SKM-1 treated with dmso at 0.1 percent for 144 hours (cell line): ENCODE results near the gene ATF7IP2.
"Not testable (repeated sequence)": the region's sequence is repeated elsewhere in the genome, so short reads cannot be mapped to it uniquely, and the experiment has no call there.

Source experiments
- DNase-seq: peaks from one replicate; lab custom pipeline; 2025; ENCODE audit not compliant: unreplicated experiment; lab: John Stamatoyannopoulos, UW

ATF7IP2 gene, protein sequence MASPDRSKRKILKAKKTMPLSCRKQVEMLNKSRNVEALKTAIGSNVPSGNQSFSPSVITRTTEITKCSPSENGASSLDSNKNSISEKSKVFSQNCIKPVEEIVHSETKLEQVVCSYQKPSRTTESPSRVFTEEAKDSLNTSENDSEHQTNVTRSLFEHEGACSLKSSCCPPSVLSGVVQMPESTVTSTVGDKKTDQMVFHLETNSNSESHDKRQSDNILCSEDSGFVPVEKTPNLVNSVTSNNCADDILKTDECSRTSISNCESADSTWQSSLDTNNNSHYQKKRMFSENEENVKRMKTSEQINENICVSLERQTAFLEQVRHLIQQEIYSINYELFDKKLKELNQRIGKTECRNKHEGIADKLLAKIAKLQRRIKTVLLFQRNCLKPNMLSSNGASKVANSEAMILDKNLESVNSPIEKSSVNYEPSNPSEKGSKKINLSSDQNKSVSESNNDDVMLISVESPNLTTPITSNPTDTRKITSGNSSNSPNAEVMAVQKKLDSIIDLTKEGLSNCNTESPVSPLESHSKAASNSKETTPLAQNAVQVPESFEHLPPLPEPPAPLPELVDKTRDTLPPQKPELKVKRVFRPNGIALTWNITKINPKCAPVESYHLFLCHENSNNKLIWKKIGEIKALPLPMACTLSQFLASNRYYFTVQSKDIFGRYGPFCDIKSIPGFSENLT

DNA sequence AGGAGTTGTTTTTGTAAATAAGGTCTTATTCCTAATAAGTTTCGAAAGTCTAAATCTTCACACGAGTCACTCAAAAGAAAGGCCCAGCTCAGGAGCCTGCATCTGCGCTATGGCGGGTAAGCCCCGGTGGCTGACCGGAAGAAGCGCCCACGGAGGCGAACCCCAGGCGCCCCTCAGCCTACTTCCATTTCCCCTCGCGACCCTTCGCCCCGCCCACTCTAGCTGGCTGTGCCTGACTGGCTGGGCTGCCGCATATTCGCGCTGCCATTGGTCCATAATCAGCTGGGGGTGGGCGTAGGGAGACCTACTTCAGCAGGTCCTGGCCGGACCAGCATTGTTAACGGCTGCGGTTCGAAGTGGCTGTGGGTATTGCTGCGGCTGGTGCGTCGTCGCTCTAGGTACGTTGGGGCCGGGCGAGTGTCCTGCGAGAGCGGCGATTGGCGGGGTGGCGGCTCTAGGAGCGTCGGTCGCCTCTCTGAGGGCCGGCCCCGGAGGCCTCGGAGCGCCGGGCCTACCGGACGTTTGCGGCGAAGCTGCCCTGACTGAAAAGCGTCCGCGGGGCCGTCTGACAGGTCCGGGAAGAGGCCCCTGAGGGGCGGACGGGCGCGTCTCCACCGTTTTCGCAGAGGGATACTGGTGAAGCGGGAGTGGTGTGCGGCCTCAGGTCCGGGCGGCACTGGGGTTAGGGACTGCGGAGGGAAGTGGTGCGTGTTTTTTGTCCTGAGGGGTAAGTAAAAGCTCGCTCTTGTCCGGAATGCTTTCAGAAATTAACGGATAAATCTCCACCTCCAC is at the start of gene ATF7IP2:
ATF7IP2 (plus strand) TSS at position 337 of the 792 bp plus-strand sequence. CDS start 44,560 bp downstream, outside the sequence.
- DNase-seq = peak; percentile 87

DNA sequence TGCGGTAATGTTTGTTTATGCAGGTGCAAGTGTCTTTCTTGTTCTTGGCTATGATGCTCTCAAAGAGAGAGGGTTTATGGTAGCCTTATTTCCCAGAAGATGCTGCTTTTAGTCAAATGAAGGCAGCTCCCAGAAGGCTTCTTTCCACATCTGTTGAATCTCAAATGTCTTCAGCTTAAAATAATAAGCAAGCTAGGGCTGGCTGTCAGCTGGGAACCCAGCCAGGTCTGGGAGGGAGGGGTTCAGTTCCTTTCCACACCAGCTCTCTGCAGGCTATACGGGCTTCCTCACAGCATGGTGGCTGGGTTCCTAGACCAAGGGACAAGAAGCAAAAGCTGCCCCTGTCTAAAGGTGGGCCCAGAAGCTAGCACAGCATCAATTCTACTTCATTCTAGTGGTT is 47.4 kb upstream of the ATF7IP2 start:
- DNase-seq = no peak

DNA sequence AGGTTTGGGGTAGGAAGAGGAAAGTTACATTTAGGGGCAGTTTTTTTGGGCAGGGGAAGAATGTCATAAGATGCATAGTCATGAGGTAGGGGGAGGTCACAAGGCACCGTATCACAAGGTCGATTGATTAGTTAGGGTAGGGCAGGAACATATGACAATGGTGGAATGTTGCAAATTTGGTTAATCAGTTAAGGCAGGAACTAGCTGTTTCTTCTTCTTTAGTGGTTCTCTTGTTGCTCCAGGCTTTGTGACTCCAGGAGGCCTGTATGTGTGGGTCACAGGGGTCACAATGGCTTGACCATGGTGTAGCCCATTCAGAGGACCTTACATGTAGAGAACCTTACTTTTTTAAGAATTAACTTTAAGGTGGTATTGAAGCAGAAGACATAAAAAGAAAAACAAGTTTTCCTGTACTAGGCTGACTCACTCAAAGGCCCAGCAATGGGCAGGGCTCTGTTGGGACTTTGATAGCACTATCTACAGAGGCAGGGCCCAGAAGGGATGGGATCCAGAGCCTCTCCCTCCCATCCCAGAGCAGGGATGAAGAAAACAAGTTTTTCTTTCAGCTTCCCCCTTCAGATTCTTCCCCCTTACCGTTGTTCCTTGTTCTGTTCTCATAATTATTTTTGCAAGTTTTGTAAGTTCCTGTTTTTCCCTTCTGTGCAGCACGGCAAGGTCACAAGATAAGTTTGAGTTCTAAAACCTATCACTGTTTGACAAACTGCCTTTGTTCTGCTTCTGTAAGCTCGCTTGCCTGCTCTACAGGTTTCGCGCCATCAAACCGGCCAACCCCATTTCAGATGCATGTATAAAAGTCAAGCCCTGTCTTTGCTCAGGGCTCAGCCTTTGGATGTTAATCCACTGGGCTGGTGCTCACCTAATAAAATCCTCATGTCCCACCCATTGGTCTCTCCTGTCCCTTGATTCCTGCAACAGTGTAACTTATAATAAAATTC is 45.8 kb upstream of the ATF7IP2 start:
- DNase-seq = peak; percentile 77

DNA sequence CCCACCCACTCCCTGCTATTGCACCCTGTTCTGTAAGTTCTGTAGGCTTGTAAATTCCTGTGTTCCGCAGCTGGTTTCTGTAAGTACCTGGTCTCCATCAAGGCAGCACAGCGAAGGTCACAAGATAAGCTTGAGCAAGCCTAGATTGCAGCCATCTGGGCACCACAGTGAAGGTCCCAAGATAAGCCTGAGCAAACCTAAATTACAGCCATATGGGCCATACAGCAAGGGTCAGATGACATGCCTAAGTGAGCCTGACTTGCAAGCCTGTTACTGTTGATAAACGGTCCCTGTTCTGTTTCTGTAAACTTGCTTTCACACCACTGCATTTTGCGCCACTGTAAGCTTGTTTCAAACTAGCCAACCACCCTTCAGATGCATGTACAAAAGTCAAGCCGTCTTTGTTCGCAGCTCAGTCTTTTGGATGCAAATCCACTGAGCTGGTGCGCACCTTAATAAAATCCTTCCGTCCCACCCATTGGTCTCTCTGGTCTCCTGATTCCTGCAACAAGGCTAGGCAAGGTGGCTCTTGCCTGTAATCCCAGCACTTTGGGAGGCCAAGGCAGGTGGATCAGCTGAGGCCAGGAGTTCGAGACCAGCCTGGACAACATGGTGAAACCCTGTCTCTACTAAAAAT is 42.6 kb upstream of the ATF7IP2 start:
- no peak for DNase-seq

DNA sequence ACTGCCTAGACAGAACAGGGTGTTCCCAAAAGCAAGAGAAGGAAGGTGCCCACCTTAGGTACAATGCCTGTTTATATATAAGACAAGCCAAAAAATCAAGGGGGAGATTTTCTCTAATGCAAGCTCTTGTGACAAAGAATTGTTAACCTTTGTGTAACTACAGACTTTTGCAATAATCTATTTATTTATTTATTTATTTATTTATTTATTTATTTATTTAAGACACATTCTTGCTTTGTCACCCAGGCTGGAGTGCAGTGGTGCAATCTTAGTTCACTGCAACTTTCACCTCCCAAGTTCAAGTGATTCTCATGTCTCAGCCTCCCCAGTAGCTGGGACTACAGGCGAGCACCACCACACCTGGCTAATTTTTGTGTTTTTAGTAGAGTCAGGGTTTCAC is 41.2 kb upstream of the ATF7IP2 start:
- not testable (repeated sequence) for DNase-seq

DNA sequence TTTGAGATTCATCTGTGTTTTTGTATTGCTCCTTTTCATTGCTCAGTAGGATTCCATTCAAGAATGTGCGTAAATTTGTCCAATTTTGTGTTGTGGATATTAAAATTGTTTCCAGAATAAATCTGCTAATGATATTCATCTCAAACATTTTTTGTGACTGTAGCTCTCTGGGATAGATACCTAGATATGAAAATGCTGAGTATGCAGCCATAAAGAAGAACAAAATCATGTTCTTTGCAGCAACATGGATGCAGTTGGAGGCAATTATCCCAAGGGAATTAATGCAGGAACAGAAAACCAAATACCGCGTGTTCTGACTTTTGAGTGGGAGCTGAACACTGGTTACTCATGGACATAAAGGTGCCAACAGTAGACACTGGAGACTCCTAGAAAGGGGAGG is 40.2 kb upstream of the ATF7IP2 start:
- no peak for DNase-seq

DNA sequence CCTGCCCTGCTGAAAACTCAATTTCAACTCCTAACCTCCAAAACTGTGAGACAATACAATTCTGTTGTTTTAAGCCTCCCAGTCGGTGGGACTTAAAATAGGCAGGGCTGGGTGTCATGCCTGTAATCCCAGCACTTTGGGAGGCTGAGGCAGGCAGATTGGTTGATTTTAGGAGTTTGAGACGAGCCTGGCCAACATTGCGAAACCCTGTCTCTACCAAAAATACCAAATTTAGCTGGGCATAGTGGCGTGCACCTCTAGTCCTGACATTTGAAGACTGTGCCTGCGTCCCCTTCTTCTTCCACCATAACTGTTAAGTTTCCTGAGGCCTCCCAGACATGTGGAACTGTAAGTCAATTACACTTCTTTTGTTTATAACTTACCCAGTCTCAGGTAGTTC is 36.0 kb upstream of the ATF7IP2 start:
- DNase-seq = no peak

DNA sequence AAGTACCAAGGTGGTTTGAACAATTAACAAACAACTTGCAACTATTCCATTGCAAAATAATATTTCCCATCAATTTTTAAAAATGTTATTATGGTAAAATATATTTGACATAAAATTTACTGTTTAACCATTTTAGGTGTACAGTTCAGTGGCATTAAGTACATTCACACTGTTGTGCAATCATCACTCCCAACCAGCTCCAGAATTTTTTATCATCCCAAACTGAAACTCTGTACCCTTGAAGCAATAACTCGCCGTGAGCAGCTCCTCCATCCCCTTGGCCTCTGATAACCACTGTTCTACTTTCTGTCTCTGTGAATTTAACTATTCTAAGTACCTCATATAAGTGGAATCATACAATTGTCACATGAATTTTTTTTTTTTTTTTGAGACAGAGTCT is 33.6 kb upstream of the ATF7IP2 start:
- DNase-seq = no peak

DNA sequence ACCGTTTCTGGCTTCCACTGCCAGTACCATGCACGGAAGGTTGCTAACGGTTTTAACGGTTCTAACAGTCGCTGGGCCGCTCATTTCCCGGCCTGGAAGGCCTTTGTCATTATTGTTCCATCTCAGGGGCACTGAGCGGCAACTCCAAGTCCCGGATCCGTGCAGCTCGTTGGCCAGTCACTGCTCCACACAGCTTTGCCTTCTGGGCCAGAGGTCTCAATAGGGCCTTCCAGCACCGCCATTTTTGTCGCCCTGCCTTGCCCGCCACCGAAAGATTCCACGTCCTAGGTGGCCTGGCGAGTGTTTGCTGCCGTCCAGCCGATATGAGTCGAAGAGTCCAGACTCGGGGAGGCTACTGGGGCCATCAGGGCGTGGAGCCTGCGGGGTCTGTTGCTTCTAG is 30.3 kb upstream of the ATF7IP2 start:
- DNase-seq = no peak

DNA sequence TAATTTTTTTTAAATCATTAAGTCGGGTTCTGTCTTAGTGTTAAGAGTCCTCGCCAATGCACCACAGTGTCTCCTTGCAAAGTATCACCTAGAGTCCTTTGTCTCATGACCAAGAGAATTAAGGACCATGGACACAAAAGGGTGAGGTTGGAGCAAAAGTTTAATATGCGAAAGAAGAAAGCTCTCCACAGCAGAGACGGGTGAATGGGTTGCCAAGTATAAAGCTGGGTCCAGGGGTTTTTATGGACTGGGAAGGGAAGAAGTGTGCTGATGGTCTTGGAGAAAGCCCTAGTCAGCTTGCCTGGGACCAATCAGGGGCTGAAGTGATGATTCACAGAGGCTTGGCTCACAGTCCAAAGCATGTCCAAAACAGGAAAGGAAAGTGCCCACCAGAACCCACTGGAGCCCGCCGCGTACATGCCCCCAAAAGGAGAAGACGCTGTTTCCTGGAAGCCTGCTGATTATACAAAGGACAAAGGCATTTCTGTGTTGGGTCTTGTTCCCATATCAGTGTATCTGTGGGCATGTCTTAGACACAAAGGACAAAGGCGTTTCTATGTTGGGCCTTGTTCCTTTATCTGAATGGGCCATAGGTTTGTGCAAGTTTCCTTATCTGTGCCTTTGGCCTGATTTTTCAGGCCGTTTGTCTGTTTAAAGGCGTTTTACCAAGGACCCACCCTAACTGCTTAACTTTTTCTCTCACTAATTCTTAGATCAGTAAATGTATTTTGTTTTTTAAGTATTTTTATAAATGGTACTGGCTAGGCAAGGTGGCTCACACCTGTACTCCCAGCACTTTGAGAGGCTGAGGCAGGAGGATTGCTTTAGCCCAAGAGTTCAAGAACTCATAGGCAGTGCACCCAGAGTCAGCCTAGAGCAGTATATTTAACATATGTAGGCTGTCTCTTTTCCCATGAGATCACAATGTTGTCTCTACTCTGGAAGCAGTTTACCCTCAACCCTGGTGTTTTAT is 28.7 kb upstream of the ATF7IP2 start:
- no peak for DNase-seq

DNA sequence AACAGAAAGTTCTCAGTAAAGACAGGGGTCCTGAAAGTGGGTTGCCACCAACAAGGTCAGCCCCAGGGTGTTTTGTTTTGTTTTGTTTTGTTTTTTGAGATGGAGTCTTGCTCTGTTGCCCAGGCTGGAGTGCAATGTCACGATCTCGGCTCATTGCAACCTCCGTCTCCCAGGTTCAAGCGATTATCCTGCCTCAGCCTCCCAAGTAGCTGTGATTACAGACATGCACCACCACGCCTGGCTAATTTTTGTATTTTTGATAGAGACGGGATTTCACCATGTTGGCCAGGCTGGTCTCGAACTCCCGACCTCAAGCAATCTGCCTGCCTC is 24.1 kb upstream of the ATF7IP2 start:
- not testable (repeated sequence) for DNase-seq

DNA sequence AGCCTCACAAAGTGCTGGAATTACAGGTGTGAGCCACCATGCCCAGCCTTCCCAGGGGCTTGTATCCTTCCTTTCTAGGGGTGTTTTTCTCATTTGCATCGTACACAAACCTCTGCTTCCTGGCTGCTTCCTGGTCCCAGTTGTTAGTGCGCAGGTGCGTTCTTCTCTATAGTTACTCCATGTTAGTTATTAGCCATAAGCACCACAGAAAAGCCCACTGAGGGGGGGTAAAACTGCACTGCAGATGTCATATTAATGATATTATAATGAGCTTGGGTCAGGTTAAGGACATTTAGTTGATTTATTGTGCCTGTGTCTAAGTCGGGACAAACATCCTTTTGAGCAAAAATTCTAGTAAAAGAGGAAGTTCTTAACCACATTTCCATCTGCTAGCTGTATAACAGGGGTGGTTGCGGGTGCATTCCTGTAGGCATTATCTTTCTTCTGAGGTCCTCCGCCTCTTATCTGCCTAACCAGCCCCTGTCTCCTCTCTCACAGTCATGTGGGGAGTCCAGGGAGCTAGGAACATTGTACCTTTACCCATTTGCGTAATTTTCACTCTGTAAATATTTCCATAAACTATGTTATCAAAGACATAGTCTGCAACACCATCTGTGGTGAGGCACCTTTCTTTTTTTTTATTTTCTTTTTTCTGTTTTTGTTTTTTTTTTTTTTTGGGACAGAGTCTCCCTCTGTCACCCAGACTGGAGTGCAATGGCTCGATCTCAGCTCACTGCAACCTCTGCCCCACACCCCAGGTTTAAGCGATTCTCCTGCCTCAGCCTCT is 23.6 kb upstream of the ATF7IP2 start:
- DNase-seq = peak; percentile 95

DNA sequence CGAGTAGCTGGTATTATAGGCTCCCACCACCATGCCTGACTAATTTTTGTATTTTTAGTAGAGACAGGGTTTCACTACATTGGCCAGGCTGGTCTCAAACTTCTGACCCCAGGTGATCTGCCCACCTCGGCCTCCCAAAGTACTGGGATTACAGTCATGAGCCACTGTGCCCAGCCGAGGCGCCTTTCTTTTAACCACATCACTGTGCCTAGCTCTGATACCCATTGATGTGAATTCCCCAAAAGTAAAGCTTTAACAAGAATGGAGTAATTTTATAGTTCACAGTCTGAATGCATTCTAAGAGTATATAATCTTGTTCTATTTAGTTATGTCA is 23.0 kb upstream of the ATF7IP2 start:
- DNase-seq = not testable (repeated sequence)

DNA sequence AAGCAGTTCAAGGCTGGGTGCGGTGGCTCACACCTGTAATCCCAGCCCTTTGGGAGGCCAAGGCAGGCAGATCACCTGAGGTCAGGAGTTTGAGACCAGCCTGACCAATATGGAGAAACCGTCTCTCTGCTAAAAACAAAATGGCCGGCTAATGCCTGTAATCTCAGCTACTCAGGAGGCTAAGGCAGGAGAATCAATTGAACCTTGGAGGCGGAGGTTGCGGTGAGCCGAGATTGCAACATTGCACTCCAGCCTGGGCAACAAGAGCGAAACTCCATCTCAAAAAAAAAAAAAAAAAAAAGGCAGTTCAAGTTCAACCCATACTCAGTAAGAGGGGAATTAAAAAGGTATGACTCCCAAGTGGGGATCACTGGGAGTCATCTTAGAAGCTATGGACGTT is 19.2 kb upstream of the ATF7IP2 start:
- not testable (repeated sequence) for DNase-seq

DNA sequence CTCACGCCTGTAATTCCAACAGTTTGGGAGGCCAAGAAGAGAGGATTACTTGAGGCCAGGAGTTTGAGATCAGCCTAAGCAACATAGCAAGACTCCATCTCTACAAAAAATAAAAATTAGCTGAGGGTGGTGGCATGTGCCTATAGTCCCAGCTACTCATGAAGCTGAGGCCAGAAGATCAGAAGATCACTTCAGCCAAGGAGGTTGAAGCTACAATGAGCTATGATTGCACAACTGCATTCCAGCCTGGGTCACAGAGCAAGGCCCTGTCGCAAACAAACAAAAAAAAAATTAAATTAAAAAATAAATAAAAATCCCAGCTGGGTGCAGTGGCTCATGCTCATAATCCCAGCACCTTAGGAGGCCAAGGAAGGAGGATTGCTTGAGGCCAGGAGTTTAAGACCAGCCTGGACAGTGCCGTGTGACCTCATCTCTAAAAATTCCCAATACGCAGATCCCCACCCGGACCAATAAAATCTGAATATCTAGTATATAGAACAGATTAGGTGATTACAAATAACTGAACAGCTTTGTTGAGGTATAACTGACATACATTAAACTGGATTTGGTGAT is 18.2 kb upstream of the ATF7IP2 start:
- no peak for DNase-seq

DNA sequence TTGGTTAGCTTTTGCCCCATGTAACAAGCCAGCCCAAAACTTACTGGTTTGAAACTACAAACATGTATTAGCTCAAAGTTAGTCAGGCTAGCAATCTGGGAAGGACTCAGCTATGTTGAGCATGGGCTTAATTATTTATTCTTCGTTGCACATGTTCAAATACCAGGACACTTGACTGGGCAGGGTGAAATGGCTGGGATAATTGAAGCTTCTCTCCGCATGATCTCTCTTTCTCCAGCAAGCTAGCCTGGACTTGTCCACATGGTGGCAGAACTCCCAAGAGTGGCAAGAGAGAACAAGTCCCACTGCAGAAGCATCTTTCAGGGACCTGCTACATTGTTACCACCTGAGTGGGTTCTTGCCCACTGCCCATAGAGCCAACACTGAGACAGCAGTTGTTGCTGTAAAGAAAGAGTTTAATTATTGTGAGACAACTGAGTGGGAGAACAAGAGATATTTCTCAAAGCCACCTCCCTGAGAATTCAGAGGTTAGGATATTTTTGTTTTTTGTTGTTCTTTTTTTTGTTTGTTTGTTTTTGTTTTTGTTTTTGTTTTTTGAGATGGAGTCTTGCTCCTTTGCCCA is 16.8 kb upstream of the ATF7IP2 start:
- DNase-seq = no peak

DNA sequence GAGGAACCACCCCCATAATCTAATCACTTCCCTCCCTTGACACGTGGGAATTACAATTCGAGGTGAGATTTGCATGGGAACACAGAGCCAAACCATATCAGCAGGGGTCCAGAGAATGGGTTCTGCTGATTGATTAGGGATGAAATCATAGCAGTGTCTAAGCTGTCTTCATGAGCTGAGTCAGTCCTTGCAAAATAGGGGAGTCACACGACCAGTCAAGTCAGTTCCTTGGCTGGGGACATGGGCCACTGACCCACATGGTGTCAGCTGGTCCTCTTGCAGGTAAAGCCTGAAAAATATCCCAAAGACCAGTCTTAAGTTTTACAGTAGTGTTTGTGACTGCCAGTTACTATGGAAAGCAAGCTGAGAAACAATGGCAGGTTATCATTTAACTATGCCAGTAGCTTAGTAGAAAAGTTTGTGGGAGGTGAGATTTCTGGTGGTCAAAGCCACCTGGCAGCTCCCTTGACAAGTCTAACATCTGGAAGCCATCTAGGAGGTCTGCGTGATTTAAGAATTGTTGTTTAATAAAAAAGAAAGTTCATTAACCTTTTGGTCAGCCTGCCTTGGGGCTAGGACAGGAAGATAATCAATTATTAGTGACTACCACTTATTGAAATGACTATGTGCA is 15.7 kb upstream of the ATF7IP2 start:
- DNase-seq = no peak
